Smooth muscle cell (in vitro differentiated cells): Measurements from ENCODE around the gene BPNT1. TPM values are rescaled to one million over a fixed set of nuclear protein-coding genes. Genes with fewer than 3 reads are reported as not detected.

Source experiments
- DNase-seq: peaks from one replicate; lab custom pipeline; 2025; ENCODE audit not compliant: unreplicated experiment; lab: John Stamatoyannopoulos, UW
- H2AFZ ChIP-seq: fragments of 200-600 bp; sonication (generic); 2 replicates; pipeline ENCODE4 v1.6.0; 2016; ENCODE audit warnings: antibody characterized with exemption, low read depth, mild to moderate bottlenecking
- H3F3A ChIP-seq: fragments of 200-600 bp; sonication (generic); 2 replicates; pipeline ENCODE4 v1.6.0; 2017; ENCODE audit warnings: antibody characterized with exemption, low read depth
- H3K27ac ChIP-seq: fragments of 200-600 bp; sonication (generic); 2 replicates; pipeline ENCODE4 v1.5.1; 2016; ENCODE audit warnings: low read depth, mild to moderate bottlenecking
- H3K27me3 ChIP-seq: fragments of 200-600 bp; sonication (generic); 2 replicates; pipeline ENCODE4 v1.6.1; 2016; ENCODE audit warnings: low read depth, mild to moderate bottlenecking
- H3K36me3 ChIP-seq: fragments of 200-600 bp; sonication (generic); 2 replicates; pipeline ENCODE4 v1.5.1; 2016; ENCODE audit warnings: low read depth
- H3K4me1 ChIP-seq: fragments of 200-600 bp; sonication (generic); 2 replicates; pipeline ENCODE4 v1.5.1; 2016; ENCODE audit warnings: low read depth
- H3K4me2 ChIP-seq: fragments of 200-600 bp; sonication (generic); 2 replicates; pipeline ENCODE4 v1.6.0; 2016; ENCODE audit warnings: mild to moderate bottlenecking
- H3K4me3 ChIP-seq: fragments of 200-600 bp; sonication (generic); 2 replicates; pipeline ENCODE4 v1.5.1; 2016; ENCODE audit warnings: mild to moderate bottlenecking
- H3K79me2 ChIP-seq: fragments of 200-600 bp; sonication (generic); 2 replicates; pipeline ENCODE4 v1.6.0; 2016; ENCODE audit warnings: low read depth, mild to moderate bottlenecking
- H3K9ac ChIP-seq: fragments of 200-600 bp; sonication (generic); 2 replicates; pipeline ENCODE4 v1.6.0; 2016; ENCODE audit warnings: low read depth
- H3K9me3 ChIP-seq: fragments of 200-600 bp; sonication (generic); replicated peaks from 2 replicates; pipeline ENCODE4 v1.5.1; 2016; ENCODE audit warnings: low read depth
- H4K20me1 ChIP-seq: fragments of 200-600 bp; sonication (generic); 2 replicates; pipeline ENCODE4 v1.6.0; 2016; ENCODE audit warnings: low read depth
- WGBS: methylation state at CpG from one replicate; pipeline ENCODE4 v1.1.7; 2016; ENCODE audit warnings: low lambda C conversion rate; 5-methylcytosine and 5-hydroxymethylcytosine counted together
- microRNA counts: library from miRNA; unstranded; fragments of <30 nt; microRNA quantifications from one replicate; lab custom pipeline; 2016
- microRNA-seq: library from miRNA; unstranded; fragments of <30 nt; microRNA quantifications from one replicate; pipeline ENCODE4, GENCODE V29; 2016; ENCODE audit warnings: borderline number of aligned reads
- polyA plus RNA-seq: library from polyadenylated mRNA; unstranded; fragments of >200 nt; fragmentation: Nextera tagmentation; extraction: Ambion mirVana; gene quantifications from 2 replicates; pipeline ENCODE4 v1.2.1, GENCODE V29; 2016
- small RNA-seq: library from RNA; depleted of rRNA; stranded (forward); fragments of <200 nt; gene quantifications from one replicate; pipeline ENCODE3, GENCODE V24; 2014
- total RNA-seq: library from RNA; depleted of rRNA; stranded (reverse); fragments of >200 nt; gene quantifications from 2 replicates; pipeline ENCODE4 v1.2.3, GENCODE V29; 2014
- TF ChIP-seq, protein P1 (sequence below): fragments of 200-600 bp; sonication (generic); IDR thresholded peaks from 2 replicates; pipeline ENCODE4 v1.5.1; 2017; ENCODE audit warnings: borderline replicate concordance, mild to moderate bottlenecking, antibody characterized with exemption; ENCODE audit not compliant: insufficient read depth, poor library complexity, severe bottlenecking

The BPNT1 gene
- total and polyA plus RNA-seq, 2 experiments from 2014 or later: 10.1 to 16.3 TPM

DNA sequence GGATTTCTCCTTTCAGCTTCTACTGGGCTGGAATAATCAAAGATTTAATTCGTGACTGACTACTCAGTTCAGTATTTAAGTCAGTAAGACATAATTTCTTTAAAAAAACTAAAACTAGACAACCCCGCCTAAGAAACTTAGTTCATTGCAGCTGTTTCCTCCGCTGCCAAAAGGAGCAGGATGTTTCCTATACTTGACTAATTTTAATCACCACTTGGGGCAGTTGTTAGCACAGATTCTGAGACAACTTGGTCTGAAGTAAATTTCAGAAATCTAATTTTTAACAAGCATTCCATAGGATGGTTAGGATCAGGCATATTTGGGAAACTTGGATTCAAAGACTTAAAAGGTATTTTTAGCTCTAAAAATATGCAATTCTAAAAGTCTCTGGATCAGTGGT, 77.3 kb downstream of the BPNT1 start:
- no peak for DNase-seq
- H3K27me3 ChIP-seq: no peaks in the 10 kb centered on the region
- H3K27ac ChIP-seq: no peak overlapping the region
- TF ChIP-seq, protein P1, sequence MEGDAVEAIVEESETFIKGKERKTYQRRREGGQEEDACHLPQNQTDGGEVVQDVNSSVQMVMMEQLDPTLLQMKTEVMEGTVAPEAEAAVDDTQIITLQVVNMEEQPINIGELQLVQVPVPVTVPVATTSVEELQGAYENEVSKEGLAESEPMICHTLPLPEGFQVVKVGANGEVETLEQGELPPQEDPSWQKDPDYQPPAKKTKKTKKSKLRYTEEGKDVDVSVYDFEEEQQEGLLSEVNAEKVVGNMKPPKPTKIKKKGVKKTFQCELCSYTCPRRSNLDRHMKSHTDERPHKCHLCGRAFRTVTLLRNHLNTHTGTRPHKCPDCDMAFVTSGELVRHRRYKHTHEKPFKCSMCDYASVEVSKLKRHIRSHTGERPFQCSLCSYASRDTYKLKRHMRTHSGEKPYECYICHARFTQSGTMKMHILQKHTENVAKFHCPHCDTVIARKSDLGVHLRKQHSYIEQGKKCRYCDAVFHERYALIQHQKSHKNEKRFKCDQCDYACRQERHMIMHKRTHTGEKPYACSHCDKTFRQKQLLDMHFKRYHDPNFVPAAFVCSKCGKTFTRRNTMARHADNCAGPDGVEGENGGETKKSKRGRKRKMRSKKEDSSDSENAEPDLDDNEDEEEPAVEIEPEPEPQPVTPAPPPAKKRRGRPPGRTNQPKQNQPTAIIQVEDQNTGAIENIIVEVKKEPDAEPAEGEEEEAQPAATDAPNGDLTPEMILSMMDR: no peak
- H3K4me1 ChIP-seq: no peaks in the 10 kb centered on the region
- WGBS: 64% methylated on average over 3 of the region's 3 CpGs
- H3K4me3 ChIP-seq: no peak overlapping the region
- no peak overlapping the region for H2AFZ ChIP-seq
- H3F3A ChIP-seq: no peaks in the 10 kb centered on the region
- H3K9me3 ChIP-seq: no peaks in the 10 kb centered on the region
- H3K4me2 ChIP-seq: no peak overlapping the region
- no peaks in the 10 kb centered on the region for H4K20me1 ChIP-seq
- H3K36me3 ChIP-seq: peaks cover 9% of the 10 kb centered on the region
- no peak overlapping the region for H3K9ac ChIP-seq
- no peaks in the 10 kb centered on the region for H3K79me2 ChIP-seq

DNA sequence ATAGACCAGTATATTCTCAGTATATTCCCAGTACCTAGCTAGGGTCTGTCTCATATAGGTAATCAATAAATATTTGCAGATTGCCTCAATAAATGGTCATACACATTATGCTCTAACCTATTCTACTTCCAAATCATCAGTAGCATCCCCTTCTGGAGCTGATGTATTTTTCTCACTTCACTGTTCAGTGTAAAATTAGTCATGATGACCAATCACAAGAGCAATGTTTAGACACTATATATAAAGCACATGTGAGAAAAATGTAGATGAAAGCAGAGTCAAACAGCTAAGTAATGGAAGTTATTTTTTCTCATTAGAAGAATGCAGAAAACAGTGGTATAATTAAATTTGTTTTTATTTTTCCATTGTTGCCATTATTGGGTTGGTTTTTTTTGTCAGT, 78.0 kb downstream of the BPNT1 start:
- H3K36me3 ChIP-seq: peaks cover 5% of the 10 kb centered on the region
- no peak overlapping the region for H3K4me3 ChIP-seq
- H4K20me1 ChIP-seq: no peaks in the 10 kb centered on the region
- H3F3A ChIP-seq: no peaks in the 10 kb centered on the region
- no peak for DNase-seq
- H3K4me2 ChIP-seq: no peak overlapping the region
- H3K9ac ChIP-seq: no peak overlapping the region
- no peak overlapping the region for H2AFZ ChIP-seq
- H3K79me2 ChIP-seq: no peaks in the 10 kb centered on the region
- no peaks in the 10 kb centered on the region for H3K27me3 ChIP-seq
- H3K27ac ChIP-seq: no peak overlapping the region
- TF ChIP-seq, protein P1: no peak
- no peaks in the 10 kb centered on the region for H3K9me3 ChIP-seq
- H3K4me1 ChIP-seq: no peaks in the 10 kb centered on the region

MicroRNAs encoded within 50 kb of the gene (microRNA counts, 767-probe panel; counts per million panel counts)
- microRNA hsa-miR-194-5p (lab: Ali Mortazavi, UCI) (183 counts per million), microRNA hsa-miR-215 (lab: Ali Mortazavi, UCI) (183 counts per million)

Small RNA genes lying within 50 kb of the gene (microRNA-seq; reads per million reads assigned to microRNA genes)
- not detected for gene MIR194-1
- 3.5 reads per million for gene MIR215

Small RNA genes lying within 50 kb of the gene (small RNA-seq; reads per million reads assigned to genes)
- gene MIR194-1 (0.11 reads per million), gene MIR215 (1.7 reads per million, percentile 41 among the genes with 10 or more reads in this experiment)

Other genes starting within 250 kb of the BPNT1 start
- gene SLC30A10, start 161.2 kb downstream of the BPNT1 start, total RNA-seq: not detected in 2 replicates
- not detected in 2 replicates for gene SLC30A10, start 161.2 kb downstream of the BPNT1 start, polyA plus RNA-seq
- 71.8 and 79.4 TPM in 2 replicates for gene EPRS1, start 43.3 kb downstream of the BPNT1 start, total RNA-seq
- gene EPRS1, start 43.3 kb downstream of the BPNT1 start, polyA plus RNA-seq: 40.2 and 47.8 TPM in 2 replicates
- 81.0 and 91.5 TPM in 2 replicates for gene IARS2, start 4.3 kb upstream of the BPNT1 start, total RNA-seq
- gene IARS2, start 4.3 kb upstream of the BPNT1 start, polyA plus RNA-seq: 42.5 and 47.3 TPM in 2 replicates
- 33.0 and 37.5 TPM in 2 replicates for gene RAB3GAP2, start 182.7 kb upstream of the BPNT1 start, total RNA-seq
- 12.9 TPM in 2 replicates for gene RAB3GAP2, start 182.7 kb upstream of the BPNT1 start, polyA plus RNA-seq